ENCODE data around the gene DNALI1. TPM values are rescaled to one million over a fixed set of nuclear protein-coding genes. Genes with fewer than 3 reads are reported as not detected.
A peak's percentile ranks its signal among the peaks of the same experiment; 100 is the strongest.

Gene DNALI1
- total and polyA plus RNA-seq, 10 of the 15 experiments (the other 5 are each of a cell fraction or from before 2014, with no cell fraction given): 0.03 to 0.13 (median 0.05) TPM; not detected in 7

- Histone ChIP-seq H4K20me1 (ENCODE audit: control insufficient read depth, insufficient read depth) (no peaks in the 10 kb centered on the region), H3K79me2 (ENCODE audit: control insufficient read depth, insufficient read depth, low read length) (peaks cover 17% of the 10 kb centered on the region), H2AFZ (ENCODE audit: control insufficient read depth, low read depth, low read length) (peak overlapping the region; percentile 80), H3K4me3 (peak overlapping the region; percentile 69), H3K4me2 (ENCODE audit: control insufficient read depth, insufficient read depth) (peak overlapping the region; percentile 62), H3K27ac (ENCODE audit: control insufficient read depth, insufficient read depth) (peak overlapping the region; percentile 39), H3K4me1 (ENCODE audit: control insufficient read depth, insufficient read depth, low read length) (peaks cover 6% of the 10 kb centered on the region), H3K36me3 (ENCODE audit: control insufficient read depth in 2 of 2, insufficient read depth in 2 of 2, low read length in 1 of 2) (peaks cover 0 to 10% of the 10 kb centered on the region in 2 experiments; a peak in 1 of 4 replicates), H3K9me3 (replicated peaks; ENCODE audit: control insufficient read depth, insufficient read depth, low read length) (no peaks in the 10 kb centered on the region), H3K27me3 (replicated peaks in 1 of 2; ENCODE audit: control insufficient read depth in 2 of 2, insufficient read depth in 2 of 2, low read length in 1 of 2) (no peaks in the 10 kb centered on the region), H3K9ac (ENCODE audit: control insufficient read depth, insufficient read depth, low read length) (peak overlapping the region; percentile 67)
- WGBS (ENCODE audit: insufficient coverage, insufficient replicate concordance, low lambda C conversion rate, missing lambda C conversion rate): 71% methylated on average over 18 of the region's 18 CpGs
- POLR2A ChIA-PET: interaction anchor here (0.6 to 2.7 kb wide), 7 partner anchors 9 to 357 kb away, joined by 3 to 28 read pairs (median 5); partner anchors contain the start of genes CDCA8, SNIP1 and ZC3H12A
- CTCF ChIA-PET: interaction anchor here (0.5 to 5.1 kb wide), 11 partner anchors 9 to 1088 kb away, joined by 3 to 26 read pairs (median 5); partner anchors contain the start of gene SNIP1
- SMC1A ChIA-PET (ENCODE audit: uncharacterized antibody, unreplicated experiment): interaction anchor here (0.9 to 2.1 kb wide), 5 partner anchors 10 to 163 kb away, joined by 3 to 6 read pairs (median 3); no protein-coding TSS in a partner anchor
- FAIRE-seq (no peak), ATAC-seq (no peak), DNase-seq (ENCODE audit: low read depth, low spot score) (no peak)
- RAD21 ChIA-PET (ENCODE audit: unreplicated experiment): interaction anchor here (1.2 to 2.1 kb wide), 7 partner anchors 10 to 81 kb away, joined by 4 to 13 read pairs (median 6); partner anchors contain the start of genes GNL2, SNIP1 and ZC3H12A
- BruUV-seq (replicated peaks): TSS peak; percentile 80
- TF ChIP-seq MLLT1 (IDR thresholded peaks at IDR 0.05) (peak; percentile 98), ZBTB40 (IDR thresholded peaks at IDR 0.05; ENCODE audit: borderline replicate concordance) (peak; percentile 43), RELB (IDR thresholded peaks at IDR 0.05; ENCODE audit: low read depth) (no peak), IKZF2 (IDR thresholded peaks at IDR 0.05) (peak; percentile 21 to 25; a peak in 1 of 4 replicates)
- intact Hi-C loops (cut with micrococcal nuclease; ENCODE audit: unreplicated experiment): loop anchor here (2.0 kb wide), 1 partner anchor 37 kb away; no protein-coding TSS in a partner anchor
- in situ Hi-C loops (cut with MboI): no loop called here
These were observed 41.3 kb upstream of the DNALI1 start for GRCh38 chr1:37515185-37516034.
